ENCODE data around the gene SDC1.
A peak's percentile ranks its signal among the peaks of the same experiment; 100 is the strongest.

Gene SDC1

DNA sequence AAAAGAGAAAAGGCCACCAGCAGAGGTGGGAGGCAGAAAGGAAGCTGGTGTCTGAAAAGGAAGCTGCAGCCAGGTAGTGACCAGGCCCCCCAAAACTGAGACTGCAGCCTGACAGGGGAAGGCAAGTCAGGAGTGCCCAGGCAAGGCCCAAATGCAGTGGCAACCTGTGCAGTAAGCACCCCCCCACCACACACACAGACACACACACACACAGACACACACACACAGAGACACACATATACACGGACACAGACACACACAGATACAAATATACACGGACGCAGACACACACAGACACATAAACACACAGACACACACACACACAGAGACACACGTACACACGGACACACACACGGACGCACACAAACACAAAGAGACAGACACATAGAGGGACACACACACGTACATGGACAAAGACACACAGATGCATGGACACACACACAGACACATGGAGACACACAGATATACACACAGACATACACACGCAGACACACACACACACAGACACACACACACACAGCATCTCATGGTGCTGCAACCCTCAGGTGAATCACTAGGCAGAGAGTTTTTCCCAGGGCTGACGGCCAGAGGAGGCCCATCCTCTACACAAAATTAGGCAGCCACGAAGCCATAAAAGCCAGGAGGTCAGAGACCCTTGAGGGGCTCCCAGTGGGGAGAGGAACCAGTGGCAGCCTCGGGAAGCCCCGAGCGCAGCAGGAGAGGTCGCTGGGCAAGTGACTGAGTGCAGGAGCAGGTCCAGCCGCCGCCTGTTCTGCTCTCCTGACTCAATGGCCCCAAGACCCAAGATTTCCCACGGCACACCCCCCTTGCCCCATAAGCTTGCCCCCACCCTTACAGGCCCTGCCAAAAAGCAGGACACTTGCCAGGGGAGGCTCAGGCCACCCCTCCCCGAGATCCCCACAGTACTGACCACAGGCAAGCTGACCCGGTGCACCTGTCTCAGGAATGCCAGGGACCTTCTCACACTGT lies 6.3 kb downstream of the SDC1 start:
- Histone ChIP-seq H3K4me3 (ENCODE audit: low read length) (no peak overlapping the region), H3K9me3 (ENCODE audit: control insufficient read depth, low read length) (no peaks in the 10 kb centered on the region), H3K9ac (ENCODE audit: low read length) (no peak overlapping the region), H3K4me1 (ENCODE audit: control insufficient read depth, insufficient read depth, low read length) (peaks cover 20% of the 10 kb centered on the region), H3K27me3 (replicated peaks; ENCODE audit: control insufficient read depth, insufficient read depth, low read length) (no peaks in the 10 kb centered on the region), H3K36me3 (ENCODE audit: control insufficient read depth, insufficient read depth, low read length, severe bottlenecking) (no peaks in the 10 kb centered on the region)
- DNase-seq (ENCODE audit: low read depth) = no peak

DNA sequence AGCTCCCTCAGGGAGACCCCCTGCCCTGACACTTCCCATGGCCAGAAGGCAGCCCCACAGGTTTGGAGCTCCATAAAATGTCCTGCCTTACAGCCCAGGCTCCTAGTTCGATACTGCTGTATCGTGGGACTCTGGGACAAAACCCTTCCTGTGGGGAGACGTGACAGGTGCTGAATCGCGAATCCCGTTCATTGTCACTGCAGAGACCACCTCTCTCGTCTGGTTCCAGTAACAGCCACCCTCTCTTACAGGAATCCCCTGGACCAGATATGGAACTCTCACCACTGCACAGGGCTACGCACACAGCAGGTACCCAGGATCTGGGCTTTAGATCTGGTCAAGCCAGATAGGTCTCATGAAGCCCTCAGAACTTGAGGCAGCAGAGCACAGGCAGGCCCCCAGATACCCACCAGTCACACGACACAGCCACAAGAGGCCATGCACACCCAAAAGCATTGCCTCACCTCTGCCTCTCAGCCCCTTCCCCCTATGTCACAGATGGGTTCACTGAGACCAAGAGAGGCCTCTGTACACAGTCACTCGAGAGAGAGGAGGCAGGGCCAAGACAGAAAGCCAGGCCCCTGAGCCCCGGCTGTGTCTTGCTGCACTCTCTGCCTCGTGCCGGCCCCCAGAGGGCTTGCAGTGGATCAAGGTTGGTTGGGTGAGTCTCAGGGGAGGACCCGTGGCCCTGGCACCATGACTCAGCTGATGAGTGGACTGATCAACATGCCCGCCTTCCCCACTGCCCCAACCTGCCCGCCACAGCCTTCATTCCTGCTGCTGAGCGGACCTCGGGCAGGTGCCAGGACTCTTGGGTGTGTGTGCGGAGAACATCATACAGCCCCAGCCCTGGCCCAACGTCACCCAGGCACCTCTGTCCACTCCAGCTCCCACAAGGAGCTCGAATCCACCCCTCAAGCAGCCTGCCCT lies 7.6 kb downstream of the SDC1 start:
- peaks cover 27% of the 10 kb centered on the region for H3K4me1 ChIP-seq (ENCODE audit: control insufficient read depth, insufficient read depth, low read length)
- no peaks in the 10 kb centered on the region for H3K27me3 ChIP-seq (replicated peaks; ENCODE audit: control insufficient read depth, insufficient read depth, low read length)
- no peak overlapping the region for H3K9ac ChIP-seq (ENCODE audit: low read length)
- H3K36me3 ChIP-seq (ENCODE audit: control insufficient read depth, insufficient read depth, low read length, severe bottlenecking) = no peaks in the 10 kb centered on the region
- H3K9me3 ChIP-seq (ENCODE audit: control insufficient read depth, low read length) = no peaks in the 10 kb centered on the region
- no peak overlapping the region for H3K4me3 ChIP-seq (ENCODE audit: low read length)
- DNase-seq (ENCODE audit: low read depth) = no peak

DNA sequence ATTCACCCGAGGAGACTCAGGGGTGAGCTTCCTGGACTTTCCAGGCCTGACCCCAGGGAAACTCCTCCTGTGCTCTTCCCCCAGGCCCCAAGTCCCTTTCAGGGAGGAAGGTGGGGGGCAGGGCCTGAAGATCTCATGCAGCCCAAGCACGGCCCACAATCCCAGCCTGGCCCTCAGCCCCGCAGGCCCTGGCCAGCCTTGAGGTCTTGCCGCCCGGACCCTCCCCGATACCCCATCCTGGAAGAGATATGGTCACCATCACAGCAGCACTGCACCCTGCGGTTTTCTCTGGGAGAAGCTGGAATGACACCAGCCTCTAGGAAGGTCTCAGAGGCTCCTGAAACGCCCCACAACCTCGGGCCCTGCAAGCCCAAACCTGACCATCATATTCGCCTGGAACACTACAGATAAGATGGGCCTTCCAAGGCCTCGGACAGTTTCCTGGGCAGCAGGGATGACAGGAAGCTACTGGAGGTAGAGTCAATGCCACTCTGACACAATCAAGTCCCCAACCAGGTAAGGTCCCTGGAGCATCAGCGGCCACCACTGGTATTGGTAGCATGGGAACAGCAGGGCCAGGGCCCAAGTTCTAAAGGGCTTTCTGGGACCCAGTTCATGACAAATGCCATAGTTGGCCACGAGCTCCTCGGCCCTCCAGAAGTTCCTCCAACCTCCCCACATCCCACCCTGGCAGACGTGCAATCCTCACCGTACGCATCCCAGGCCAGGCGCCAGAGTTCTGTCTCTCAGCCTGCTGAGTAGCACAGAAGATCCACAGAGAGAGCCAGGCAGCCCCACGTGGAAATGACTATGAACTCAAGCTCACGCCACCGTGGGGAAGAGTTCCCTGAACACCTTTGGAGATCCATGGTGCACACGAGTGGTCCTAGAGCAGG lies 8.6 kb downstream of the SDC1 start:
- Histone ChIP-seq H3K36me3 (ENCODE audit: control insufficient read depth, insufficient read depth, low read length, severe bottlenecking) (no peaks in the 10 kb centered on the region), H3K27me3 (replicated peaks; ENCODE audit: control insufficient read depth, insufficient read depth, low read length) (no peaks in the 10 kb centered on the region), H3K4me3 (ENCODE audit: low read length) (no peak overlapping the region), H3K9ac (ENCODE audit: low read length) (no peak overlapping the region), H3K9me3 (ENCODE audit: control insufficient read depth, low read length) (no peaks in the 10 kb centered on the region), H3K4me1 (ENCODE audit: control insufficient read depth, insufficient read depth, low read length) (peaks cover 18% of the 10 kb centered on the region)
- DNase-seq (ENCODE audit: low read depth) = no peak

DNA sequence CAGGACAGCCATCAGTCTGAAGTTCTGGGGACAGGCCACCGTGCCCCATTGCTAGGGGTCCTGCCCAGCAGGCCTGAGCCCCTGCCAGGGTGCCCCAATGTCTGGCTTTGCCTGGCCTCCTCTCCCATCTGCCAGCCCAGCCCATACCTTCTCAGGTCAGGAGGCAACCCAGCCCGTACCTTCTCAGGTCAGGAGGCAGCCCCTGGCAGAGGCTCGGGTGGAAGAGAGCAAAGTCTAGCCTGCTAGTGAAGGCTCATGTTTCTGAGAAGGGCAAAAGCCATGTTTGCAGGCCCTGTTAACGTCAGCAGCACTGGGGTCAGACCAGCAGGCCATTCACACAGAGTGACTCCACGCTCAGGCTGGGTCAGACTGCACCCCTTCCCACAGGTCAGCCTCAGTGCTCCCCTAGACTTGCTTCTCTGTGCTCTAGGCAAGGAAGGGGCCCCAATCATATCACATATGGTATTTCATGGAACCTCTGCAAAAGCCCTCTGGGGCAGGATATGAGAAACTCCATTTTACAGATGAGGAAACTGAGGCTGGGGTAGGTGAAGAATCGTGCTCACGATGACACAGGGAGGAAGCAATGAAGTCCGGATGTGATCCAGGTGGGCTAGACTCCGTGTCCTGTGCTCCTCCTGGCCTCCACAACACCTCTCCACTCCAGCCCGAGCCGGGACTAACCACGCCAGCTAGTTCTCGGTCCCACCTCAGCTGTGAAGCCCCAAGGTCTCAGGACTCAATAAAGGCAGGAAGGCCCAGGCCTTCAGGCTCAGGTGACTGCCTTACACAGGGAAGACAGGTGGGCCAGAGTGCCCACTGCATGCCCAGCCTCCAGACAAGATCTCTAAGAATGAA lies 9.5 kb downstream of the SDC1 start:
- Histone ChIP-seq H3K4me1 (ENCODE audit: control insufficient read depth, insufficient read depth, low read length) (peaks cover 12% of the 10 kb centered on the region), H3K9me3 (ENCODE audit: control insufficient read depth, low read length) (no peaks in the 10 kb centered on the region), H3K4me3 (ENCODE audit: low read length) (no peak overlapping the region), H3K27me3 (replicated peaks; ENCODE audit: control insufficient read depth, insufficient read depth, low read length) (no peaks in the 10 kb centered on the region), H3K36me3 (ENCODE audit: control insufficient read depth, insufficient read depth, low read length, severe bottlenecking) (no peaks in the 10 kb centered on the region), H3K9ac (ENCODE audit: low read length) (no peak overlapping the region)
- no peak for DNase-seq (ENCODE audit: low read depth)

DNA sequence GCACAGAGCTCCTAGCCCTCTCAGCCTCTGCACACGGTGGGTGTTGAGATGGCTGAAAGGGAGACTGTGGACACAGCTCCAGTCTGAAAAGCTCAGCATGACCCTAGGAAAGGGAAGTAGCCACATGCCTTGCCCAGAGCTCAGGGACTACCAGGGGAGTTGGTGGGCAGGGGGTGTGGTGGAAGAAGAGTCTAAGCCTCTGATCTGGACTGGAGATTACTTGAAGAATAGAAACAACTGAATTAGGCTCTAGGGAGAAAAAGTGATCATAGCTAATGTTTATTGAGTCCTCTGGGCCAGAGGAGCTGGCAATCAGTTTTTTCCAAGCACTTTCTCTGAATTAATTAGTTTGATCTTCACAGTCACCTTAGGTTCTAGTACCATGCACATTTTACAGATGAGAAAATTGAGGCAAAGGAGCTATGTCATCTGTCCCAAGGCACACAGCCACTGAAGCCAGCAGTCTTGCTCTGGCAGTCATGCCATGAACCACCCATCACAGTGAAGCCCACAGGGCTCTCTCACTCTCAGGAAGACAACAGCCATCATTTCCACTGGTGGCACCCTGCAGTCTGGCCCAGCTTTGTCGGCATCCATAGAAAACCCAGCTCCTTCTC lies 10.3 kb downstream of the SDC1 start:
- no peaks in the 10 kb centered on the region for H3K36me3 ChIP-seq (ENCODE audit: control insufficient read depth, insufficient read depth, low read length, severe bottlenecking)
- no peaks in the 10 kb centered on the region for H3K9me3 ChIP-seq (ENCODE audit: control insufficient read depth, low read length)
- no peak overlapping the region for H3K4me3 ChIP-seq (ENCODE audit: low read length)
- DNase-seq (ENCODE audit: low read depth) = no peak
- H3K27me3 ChIP-seq (replicated peaks; ENCODE audit: control insufficient read depth, insufficient read depth, low read length) = no peaks in the 10 kb centered on the region
- no peak overlapping the region for H3K9ac ChIP-seq (ENCODE audit: low read length)
- peaks cover 12% of the 10 kb centered on the region for H3K4me1 ChIP-seq (ENCODE audit: control insufficient read depth, insufficient read depth, low read length)

DNA sequence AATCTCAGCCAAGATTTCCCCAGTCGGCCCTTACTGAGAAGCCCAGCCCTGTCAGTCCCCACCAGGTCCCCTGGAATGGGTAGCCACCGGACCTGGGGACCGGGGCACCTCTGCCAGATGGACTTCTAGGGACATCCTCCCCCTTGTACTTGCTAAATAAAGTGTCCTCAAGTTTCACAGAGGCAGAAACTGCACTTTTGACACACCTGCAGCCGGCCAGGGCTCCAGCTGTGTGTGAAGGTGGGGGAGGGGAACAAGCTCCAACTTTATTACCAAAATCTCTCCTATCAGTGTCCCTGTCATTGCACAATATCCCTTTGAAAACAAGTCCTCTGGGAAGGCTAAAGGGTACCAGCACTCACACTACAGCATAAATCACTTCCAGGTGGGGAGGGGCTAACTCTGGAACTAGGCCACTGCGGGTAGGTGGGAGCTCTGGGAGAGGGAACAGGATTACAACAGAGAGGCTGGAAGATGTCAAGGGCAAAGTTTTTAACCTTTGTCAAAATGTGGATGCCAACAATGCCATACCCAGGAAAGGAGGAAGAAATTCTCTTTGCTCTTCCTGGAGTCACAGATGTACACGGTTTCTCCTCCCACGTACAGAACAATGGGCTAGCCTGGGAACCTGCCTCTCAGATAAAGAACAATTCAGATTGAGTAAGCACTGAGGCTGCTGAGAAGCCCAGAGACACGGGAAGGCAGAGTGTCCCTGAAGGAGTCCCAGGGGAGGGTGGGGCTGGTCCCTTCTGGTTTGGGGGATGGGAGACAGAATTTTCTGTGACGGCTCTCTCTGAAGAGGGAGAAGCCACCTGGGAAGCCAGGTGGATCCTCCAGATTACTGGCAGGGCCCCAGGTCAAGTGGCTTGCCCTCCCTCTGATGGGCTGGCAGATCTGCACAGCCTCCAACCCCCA lies 11.0 kb downstream of the SDC1 start:
- H3K9ac ChIP-seq (ENCODE audit: low read length) = no peak overlapping the region
- no peaks in the 10 kb centered on the region for H3K9me3 ChIP-seq (ENCODE audit: control insufficient read depth, low read length)
- peaks cover 12% of the 10 kb centered on the region for H3K4me1 ChIP-seq (ENCODE audit: control insufficient read depth, insufficient read depth, low read length)
- no peak for DNase-seq (ENCODE audit: low read depth)
- no peaks in the 10 kb centered on the region for H3K36me3 ChIP-seq (ENCODE audit: control insufficient read depth, insufficient read depth, low read length, severe bottlenecking)
- no peaks in the 10 kb centered on the region for H3K27me3 ChIP-seq (replicated peaks; ENCODE audit: control insufficient read depth, insufficient read depth, low read length)
- H3K4me3 ChIP-seq (ENCODE audit: low read length) = no peak overlapping the region

DNA sequence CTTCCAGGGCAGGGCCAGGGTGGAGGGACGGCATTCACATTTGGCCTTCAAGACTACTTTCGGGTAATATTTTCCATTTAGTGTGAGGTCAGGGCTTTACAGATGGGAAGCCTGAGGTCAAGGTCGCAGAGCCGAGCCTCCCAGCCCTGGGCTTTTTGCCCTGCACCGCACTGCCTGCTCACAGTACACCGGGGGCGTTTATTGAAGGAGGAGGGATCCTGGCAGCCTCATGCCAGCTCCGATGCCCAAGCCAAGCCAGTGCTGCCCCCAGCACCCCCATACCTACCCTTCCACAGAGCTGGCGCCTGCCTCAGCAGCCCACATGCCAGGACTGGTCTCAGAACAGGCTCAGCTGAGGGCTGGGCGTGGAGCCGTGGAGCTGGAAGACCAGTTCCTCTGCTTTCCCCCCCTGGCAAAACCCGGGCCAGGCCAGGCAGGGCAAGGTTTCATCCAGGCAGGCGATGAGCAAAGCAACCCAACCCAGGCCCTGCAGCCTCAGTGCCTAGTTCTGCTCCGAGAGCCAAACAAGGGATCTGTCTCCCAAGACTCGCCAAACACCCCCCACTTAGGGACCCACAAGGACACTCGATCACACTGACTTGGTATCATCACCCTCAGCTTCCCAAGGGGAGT lies 11.9 kb downstream of the SDC1 start:
- H3K9ac ChIP-seq (ENCODE audit: low read length) = no peak overlapping the region
- no peak overlapping the region for H3K4me3 ChIP-seq (ENCODE audit: low read length)
- no peaks in the 10 kb centered on the region for H3K27me3 ChIP-seq (replicated peaks; ENCODE audit: control insufficient read depth, insufficient read depth, low read length)
- no peak for DNase-seq (ENCODE audit: low read depth)
- H3K4me1 ChIP-seq (ENCODE audit: control insufficient read depth, insufficient read depth, low read length) = peaks cover 21% of the 10 kb centered on the region
- no peaks in the 10 kb centered on the region for H3K36me3 ChIP-seq (ENCODE audit: control insufficient read depth, insufficient read depth, low read length, severe bottlenecking)
- no peaks in the 10 kb centered on the region for H3K9me3 ChIP-seq (ENCODE audit: control insufficient read depth, low read length)

DNA sequence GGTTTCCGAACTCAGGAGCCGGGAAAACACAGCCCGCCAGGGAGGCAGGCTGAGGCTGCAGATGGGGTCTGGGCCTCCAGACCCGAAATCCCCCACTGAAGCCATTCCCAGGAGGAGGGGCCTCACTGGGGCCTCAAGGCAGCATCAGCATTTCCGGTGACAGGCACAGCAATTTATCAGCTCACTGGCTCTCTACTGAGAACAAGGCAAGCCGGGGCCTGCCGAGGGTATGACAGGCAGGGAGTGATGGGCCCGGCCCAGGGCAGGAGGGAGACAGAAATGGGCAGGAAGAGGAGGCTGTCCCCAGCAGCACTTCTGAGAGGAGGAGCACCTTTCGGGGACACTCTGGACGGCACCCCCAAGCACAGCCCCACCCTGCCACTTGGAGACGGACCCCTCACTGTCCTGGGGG lies 12.5 kb downstream of the SDC1 start:
- H3K4me1 ChIP-seq (ENCODE audit: control insufficient read depth, insufficient read depth, low read length) = peaks cover 26% of the 10 kb centered on the region
- H3K9me3 ChIP-seq (ENCODE audit: control insufficient read depth, low read length) = no peaks in the 10 kb centered on the region
- no peaks in the 10 kb centered on the region for H3K36me3 ChIP-seq (ENCODE audit: control insufficient read depth, insufficient read depth, low read length, severe bottlenecking)
- no peak overlapping the region for H3K4me3 ChIP-seq (ENCODE audit: low read length)
- no peaks in the 10 kb centered on the region for H3K27me3 ChIP-seq (replicated peaks; ENCODE audit: control insufficient read depth, insufficient read depth, low read length)
- H3K9ac ChIP-seq (ENCODE audit: low read length) = no peak overlapping the region
- peak; percentile 45 for DNase-seq (ENCODE audit: low read depth)

DNA sequence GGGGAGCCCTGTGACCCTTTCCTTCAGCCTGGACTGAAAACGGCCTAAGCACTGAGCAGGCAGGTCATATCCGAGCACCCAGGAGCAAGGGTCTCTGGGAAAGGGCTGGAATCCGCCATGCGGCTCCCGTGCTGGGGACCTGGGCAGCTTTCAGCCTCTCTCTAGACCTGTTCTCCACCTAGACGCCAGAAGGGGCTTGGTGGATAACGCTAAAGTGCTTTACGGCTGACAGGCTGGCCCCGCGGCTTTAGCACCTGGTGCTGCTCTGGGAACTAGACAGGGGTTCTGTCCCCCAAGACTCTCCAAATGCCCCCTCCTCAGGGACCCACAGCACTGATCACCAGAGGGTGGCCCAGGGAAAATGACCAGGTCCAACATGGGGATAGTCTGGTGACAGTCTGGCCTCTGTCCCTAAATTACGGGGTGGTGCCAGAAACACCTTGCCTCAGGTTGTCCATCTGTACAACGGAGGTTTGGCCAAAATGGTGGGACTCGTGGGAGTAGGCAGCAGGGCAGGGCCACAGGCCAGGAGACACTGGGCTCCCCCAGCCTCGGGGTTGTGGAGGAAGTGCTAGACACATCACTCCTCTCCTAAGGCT lies 13.0 kb downstream of the SDC1 start:
- H3K36me3 ChIP-seq (ENCODE audit: control insufficient read depth, insufficient read depth, low read length, severe bottlenecking) = no peaks in the 10 kb centered on the region
- no peaks in the 10 kb centered on the region for H3K27me3 ChIP-seq (replicated peaks; ENCODE audit: control insufficient read depth, insufficient read depth, low read length)
- H3K4me1 ChIP-seq (ENCODE audit: control insufficient read depth, insufficient read depth, low read length) = peaks cover 27% of the 10 kb centered on the region
- H3K9ac ChIP-seq (ENCODE audit: low read length) = no peak overlapping the region
- no peaks in the 10 kb centered on the region for H3K9me3 ChIP-seq (ENCODE audit: control insufficient read depth, low read length)
- H3K4me3 ChIP-seq (ENCODE audit: low read length) = no peak overlapping the region
- no peak for DNase-seq (ENCODE audit: low read depth)
